Karpas-422 (cell line): Measurements from ENCODE around the gene TPCN2. TPM values are rescaled to one million over a fixed set of nuclear protein-coding genes. Genes with fewer than 3 reads are reported as not detected.
"Not testable (repeated sequence)": the region's sequence is repeated elsewhere in the genome, so short reads cannot be mapped to it uniquely, and the experiment has no call there.

Experiments used
- DNase-seq: peaks from one replicate; pipeline ENCODE4 v3.0.0-alpha.2; 2015
- H2AFZ ChIP-seq: fragments of 200-600 bp; sonication (generic); 2 replicates; pipeline ENCODE4 v1.6.1; 2014; ENCODE audit warnings: antibody characterized with exemption, low read length, mixed read lengths
- H3K27ac ChIP-seq: fragments of 200-600 bp; sonication (generic); 2 replicates; pipeline ENCODE4 v1.5.1; 2014; ENCODE audit warnings: mild to moderate bottlenecking, low read length, moderate library complexity
- H3K27me3 ChIP-seq: fragments of 200-600 bp; sonication (generic); 2 replicates; pipeline ENCODE4 v1.6.1; 2014; ENCODE audit warnings: low read length, mixed read lengths
- H3K36me3 ChIP-seq: fragments of 200-600 bp; sonication (generic); 2 replicates; pipeline ENCODE4 v1.6.1; 2014; ENCODE audit warnings: low read length, mixed read lengths; ENCODE audit not compliant: insufficient read depth
- H3K4me1 ChIP-seq: fragments of 200-600 bp; sonication (generic); 2 replicates; pipeline ENCODE4 v1.6.1; 2014; ENCODE audit warnings: mild to moderate bottlenecking, low read length, mixed read lengths
- H3K4me2 ChIP-seq: fragments of 200-600 bp; sonication (generic); 2 replicates; pipeline ENCODE4 v1.6.1; 2014; ENCODE audit warnings: low read length, low read depth, mild to moderate bottlenecking; ENCODE audit not compliant: poor library complexity, severe bottlenecking
- H3K4me3 ChIP-seq: fragments of 200-600 bp; sonication (generic); 2 replicates; pipeline ENCODE4 v1.5.1; 2014; ENCODE audit warnings: mild to moderate bottlenecking, antibody characterized with exemption, low read length, mixed read lengths
- H3K79me2 ChIP-seq: fragments of 200-600 bp; sonication (generic); 2 replicates; pipeline ENCODE4 v1.6.1; 2014; ENCODE audit warnings: mild to moderate bottlenecking, low read length, mixed read lengths
- H3K9ac ChIP-seq: fragments of 200-600 bp; sonication (generic); 2 replicates; pipeline ENCODE4 v1.6.0; 2014; ENCODE audit warnings: low read length
- H3K9me2 ChIP-seq: fragments of 200-600 bp; sonication (generic), shearing (Covaris generic); replicated peaks from 2 replicates; pipeline ENCODE4 v1.6.0; 2014; ENCODE audit warnings: mild to moderate bottlenecking, low read length, moderate library complexity; ENCODE audit not compliant: insufficient read depth
- H3K9me3 ChIP-seq: fragments of 300-700, 200-600 bp; sonication (generic); 2 replicates; pipeline ENCODE4 v1.6.1; 2014; ENCODE audit warnings: low read length, mixed read lengths
- H4K20me1 ChIP-seq: fragments of 200-600 bp; sonication (generic); 2 replicates; pipeline ENCODE4 v1.6.1; 2014; ENCODE audit warnings: mild to moderate bottlenecking, antibody characterized with exemption, low read length, low read depth; ENCODE audit not compliant: insufficient read depth
- total RNA-seq: library from RNA; depleted of rRNA; stranded (reverse); fragments of >200 nt; shearing (Covaris generic); gene quantifications from 2 replicates; pipeline ENCODE4 v1.2.3, GENCODE V29; 2014; ENCODE audit warnings: low replicate concordance

The TPCN2 gene
- total RNA-seq, 1 experiment from 2014 or later = 37.6 TPM

- Histone ChIP-seq H3K4me3 (no peak overlapping the region), H3K9me3 (no peaks in the 10 kb centered on the region), H3K4me1 (no peaks in the 10 kb centered on the region), H3K4me2 (no peak overlapping the region), H3K36me3 (peaks cover 20% of the 10 kb centered on the region; the same call in 1 of the 2 replicates), H3K27ac (no peak overlapping the region), H4K20me1 (peaks cover 26% of the 10 kb centered on the region; the same call in 1 of the 2 replicates), H3K9ac (no peak overlapping the region), H2AFZ (no peak overlapping the region), H3K79me2 (no peaks in the 10 kb centered on the region), H3K27me3 (no peaks in the 10 kb centered on the region), H3K9me2 (no peaks in the 10 kb centered on the region)
- DNase-seq = no peak
Measured at GRCh38 chr11:69076129-69076791, 27.5 kb downstream of the TPCN2 start.

- not testable (repeated sequence) for DNase-seq, H3K4me1 ChIP-seq, H3K4me3 ChIP-seq, H3K79me2 ChIP-seq, H3K9ac ChIP-seq, H3K27ac ChIP-seq, H2AFZ ChIP-seq, H3K27me3 ChIP-seq, H3K4me2 ChIP-seq, H3K9me2 ChIP-seq, H3K9me3 ChIP-seq
- H4K20me1 ChIP-seq = peaks cover 26% of the 10 kb centered on the region; the same call in 1 of the 2 replicates
- peaks cover 23% of the 10 kb centered on the region for H3K36me3 ChIP-seq
Measured at GRCh38 chr11:69076977-69077376, 28.2 kb downstream of the TPCN2 start.

GRCh38 chr11:69078508-69078907 lies 29.8 kb downstream of the TPCN2 start:
- Histone ChIP-seq H3K4me3 (no peak overlapping the region), H3K9me2 (no peaks in the 10 kb centered on the region), H2AFZ (no peak overlapping the region), H3K9ac (no peak overlapping the region), H3K4me1 (no peaks in the 10 kb centered on the region), H3K36me3 (peaks cover 25% of the 10 kb centered on the region), H4K20me1 (peaks cover 26% of the 10 kb centered on the region; the same call in 1 of the 2 replicates), H3K27ac (no peak overlapping the region), H3K27me3 (no peaks in the 10 kb centered on the region), H3K79me2 (no peaks in the 10 kb centered on the region), H3K9me3 (no peaks in the 10 kb centered on the region), H3K4me2 (no peak overlapping the region)
- no peak for DNase-seq

GRCh38 chr11:69078930-69079605 lies 30.3 kb downstream of the TPCN2 start:
- Histone ChIP-seq H4K20me1 (peaks cover 21% of the 10 kb centered on the region; the same call in 1 of the 2 replicates), H3K9me3 (no peaks in the 10 kb centered on the region), H3K9ac (no peak overlapping the region), H2AFZ (no peak overlapping the region), H3K4me3 (no peak overlapping the region), H3K9me2 (no peaks in the 10 kb centered on the region), H3K4me2 (no peak overlapping the region), H3K27me3 (no peaks in the 10 kb centered on the region), H3K27ac (no peak overlapping the region), H3K4me1 (no peaks in the 10 kb centered on the region), H3K79me2 (no peaks in the 10 kb centered on the region), H3K36me3 (peaks cover 24% of the 10 kb centered on the region)
- DNase-seq = no peak

- Histone ChIP-seq H2AFZ (no peak overlapping the region), H3K36me3 (peaks cover 22% of the 10 kb centered on the region), H3K4me3 (no peak overlapping the region), H3K9ac (no peak overlapping the region), H3K27ac (no peak overlapping the region), H3K9me3 (no peaks in the 10 kb centered on the region), H3K79me2 (no peaks in the 10 kb centered on the region), H3K4me1 (no peaks in the 10 kb centered on the region), H4K20me1 (peaks cover 17% of the 10 kb centered on the region; the same call in 1 of the 2 replicates), H3K27me3 (no peaks in the 10 kb centered on the region), H3K4me2 (no peak overlapping the region), H3K9me2 (no peaks in the 10 kb centered on the region)
- DNase-seq = no peak
Measured at GRCh38 chr11:69079661-69080256, 31.0 kb downstream of the TPCN2 start.

- peaks cover 19% of the 10 kb centered on the region for H3K36me3 ChIP-seq
- H3K9ac ChIP-seq = no peak overlapping the region
- no peaks in the 10 kb centered on the region for H3K27me3 ChIP-seq
- peaks cover 13% of the 10 kb centered on the region; the same call in 1 of the 2 replicates for H4K20me1 ChIP-seq
- H3K9me2 ChIP-seq = no peaks in the 10 kb centered on the region
- H3K9me3 ChIP-seq = no peaks in the 10 kb centered on the region
- H3K27ac ChIP-seq = no peak overlapping the region
- H2AFZ ChIP-seq = no peak overlapping the region
- H3K4me3 ChIP-seq = no peak overlapping the region
- no peak for DNase-seq
- H3K4me1 ChIP-seq = no peaks in the 10 kb centered on the region
- H3K79me2 ChIP-seq = no peaks in the 10 kb centered on the region
- no peak overlapping the region for H3K4me2 ChIP-seq
Measured at GRCh38 chr11:69080257-69080995, 31.7 kb downstream of the TPCN2 start.

GRCh38 chr11:69081180-69081579 lies 32.4 kb downstream of the TPCN2 start:
- Histone ChIP-seq H2AFZ (no peak overlapping the region), H3K4me2 (no peak overlapping the region), H3K4me3 (no peak overlapping the region), H3K4me1 (no peaks in the 10 kb centered on the region), H3K9ac (no peak overlapping the region), H4K20me1 (peaks cover 17% of the 10 kb centered on the region; the same call in 1 of the 2 replicates), H3K27ac (no peak overlapping the region), H3K79me2 (no peaks in the 10 kb centered on the region), H3K9me2 (no peaks in the 10 kb centered on the region), H3K27me3 (no peaks in the 10 kb centered on the region), H3K36me3 (peaks cover 15% of the 10 kb centered on the region), H3K9me3 (no peaks in the 10 kb centered on the region)
- no peak for DNase-seq
